ENCODE data around the gene CCSER1. TPM values are rescaled to one million over a fixed set of nuclear protein-coding genes. Genes with fewer than 3 reads are reported as not detected.

CCSER1 gene
- total and polyA plus RNA-seq, 4 donors: 0.61 to 23.0 (median 3.8) TPM

GRCh38 chr4:90586799-90587198 is 459.6 kb downstream of the CCSER1 start:
- no peak for TF ChIP-seq CTCF (IDR thresholded peaks at IDR 0.05; ENCODE audit: control extremely low read depth, extremely low read depth)
- 96 to 97% methylated on average over 6 of the region's 6 CpGs for WGBS, 2 donors
- Histone ChIP-seq H3K9ac (ENCODE audit: insufficient read depth in 1 of 2, low read length in 2 of 2) (no peak overlapping the region), H3K9me3 (ENCODE audit: control insufficient read depth in 4 of 4, insufficient read depth in 3 of 4, low read length in 3 of 4) (no peaks in the 10 kb centered on the region), H3K27ac (ENCODE audit: low read depth in 1 of 2, low read length in 1 of 2) (no peak overlapping the region), H3K27me3 (ENCODE audit: control insufficient read depth in 3 of 3, insufficient read depth in 3 of 3, low read length in 2 of 3) (no peaks in the 10 kb centered on the region), H3K36me3 (ENCODE audit: control insufficient read depth in 4 of 4, insufficient read depth in 4 of 4, low read length in 4 of 4) (no peaks in the 10 kb centered on the region), H3K4me3 (no peak overlapping the region), H3K4me1 (ENCODE audit: control insufficient read depth in 5 of 5, insufficient read depth in 5 of 5, low read length in 5 of 5) (peaks cover 0 to 3% (median 0%) of the 10 kb centered on the region in 5 donors)
- ATAC-seq (ENCODE audit: insufficient read depth, low FRiP score) (no peak), DNase-seq (no peak)

- Histone ChIP-seq H3K27ac (ENCODE audit: low read depth in 1 of 2, low read length in 1 of 2) (no peak overlapping the region), H3K4me1 (ENCODE audit: control insufficient read depth in 5 of 5, insufficient read depth in 5 of 5, low read length in 5 of 5) (peaks cover 0 to 7% (median 0%) of the 10 kb centered on the region in 5 donors), H3K4me3 (no peak overlapping the region), H3K9me3 (ENCODE audit: control insufficient read depth in 4 of 4, insufficient read depth in 3 of 4, low read length in 3 of 4) (no peaks in the 10 kb centered on the region), H3K9ac (ENCODE audit: insufficient read depth in 1 of 2, low read length in 2 of 2) (no peak overlapping the region), H3K27me3 (ENCODE audit: control insufficient read depth in 3 of 3, insufficient read depth in 3 of 3, low read length in 2 of 3) (no peaks in the 10 kb centered on the region), H3K36me3 (ENCODE audit: control insufficient read depth in 4 of 4, insufficient read depth in 4 of 4, low read length in 4 of 4) (no peaks in the 10 kb centered on the region)
- WGBS, 2 donors: 86 to 94% methylated on average over 4 of the region's 4 CpGs
- ATAC-seq (ENCODE audit: insufficient read depth, low FRiP score): no peak
- DNase-seq: no peak
- no peak for TF ChIP-seq CTCF (IDR thresholded peaks at IDR 0.05; ENCODE audit: control extremely low read depth, extremely low read depth)
Observed at GRCh38 chr4:90597927-90598326, 470.7 kb downstream of the CCSER1 start.

GRCh38 chr4:90598741-90599140 is 471.5 kb downstream of the CCSER1 start:
- Histone ChIP-seq H3K4me1 (ENCODE audit: control insufficient read depth in 5 of 5, insufficient read depth in 5 of 5, low read length in 5 of 5) (peaks cover 0 to 10% (median 0%) of the 10 kb centered on the region in 5 donors), H3K9ac (ENCODE audit: insufficient read depth in 1 of 2, low read length in 2 of 2) (no peak overlapping the region), H3K36me3 (ENCODE audit: control insufficient read depth in 4 of 4, insufficient read depth in 4 of 4, low read length in 4 of 4) (no peaks in the 10 kb centered on the region), H3K27ac (ENCODE audit: low read depth in 1 of 2, low read length in 1 of 2) (no peak overlapping the region), H3K9me3 (ENCODE audit: control insufficient read depth in 4 of 4, insufficient read depth in 3 of 4, low read length in 3 of 4) (no peaks in the 10 kb centered on the region), H3K27me3 (ENCODE audit: control insufficient read depth in 3 of 3, insufficient read depth in 3 of 3, low read length in 2 of 3) (no peaks in the 10 kb centered on the region), H3K4me3 (no peak overlapping the region)
- ATAC-seq (ENCODE audit: insufficient read depth, low FRiP score) (no peak), DNase-seq (no peak)
- WGBS, 2 donors: 88 to 94% methylated on average over 2 of the region's 2 CpGs
- TF ChIP-seq CTCF (IDR thresholded peaks at IDR 0.05; ENCODE audit: control extremely low read depth, extremely low read depth): no peak

- no peaks in the 10 kb centered on the region for H3K27me3 ChIP-seq (ENCODE audit: control insufficient read depth in 3 of 3, insufficient read depth in 3 of 3, low read length in 2 of 3)
- DNase-seq (no peak), ATAC-seq (ENCODE audit: insufficient read depth, low FRiP score) (no peak)
- WGBS, 2 donors: 93 to 94% methylated on average over 4 of the region's 4 CpGs
- no peak for TF ChIP-seq CTCF (IDR thresholded peaks at IDR 0.05; ENCODE audit: control extremely low read depth, extremely low read depth)
- H3K4me3 ChIP-seq: no peak overlapping the region
- H3K27ac ChIP-seq (ENCODE audit: low read depth in 1 of 2, low read length in 1 of 2): no peak overlapping the region
- peaks cover 0 to 2% (median 0%) of the 10 kb centered on the region in 4 donors for H3K36me3 ChIP-seq (ENCODE audit: control insufficient read depth in 4 of 4, insufficient read depth in 4 of 4, low read length in 4 of 4)
- no peaks in the 10 kb centered on the region for H3K9me3 ChIP-seq (ENCODE audit: control insufficient read depth in 4 of 4, insufficient read depth in 3 of 4, low read length in 3 of 4)
- H3K9ac ChIP-seq (ENCODE audit: insufficient read depth in 1 of 2, low read length in 2 of 2): no peak overlapping the region
- peaks cover 0 to 10% (median 0%) of the 10 kb centered on the region in 5 donors for H3K4me1 ChIP-seq (ENCODE audit: control insufficient read depth in 5 of 5, insufficient read depth in 5 of 5, low read length in 5 of 5)
Observed at GRCh38 chr4:90602726-90603125, 475.5 kb downstream of the CCSER1 start.
